Measurements from ENCODE around the gene NT5C2.

DNA sequence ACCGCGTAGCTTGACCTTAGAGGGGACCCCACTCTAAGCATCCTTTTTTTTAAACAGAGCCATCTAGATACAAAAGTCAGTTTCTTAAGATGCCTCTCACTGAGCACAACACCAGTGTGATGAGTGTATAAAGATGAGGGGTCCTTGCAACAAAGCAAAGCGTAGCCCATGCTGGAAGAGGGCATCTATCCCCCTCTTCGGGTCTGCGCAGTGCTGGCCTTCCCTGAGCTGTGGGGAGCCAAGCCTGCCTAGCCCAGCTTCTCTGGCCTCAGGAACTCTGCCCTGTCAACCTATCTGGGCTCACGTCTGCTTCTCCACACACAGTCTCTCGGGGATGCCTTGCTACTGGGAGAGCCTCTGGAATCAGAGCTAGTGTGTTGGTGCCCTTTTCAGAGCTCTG is 114.0 kb downstream of the NT5C2 start:
- TF ChIP-seq, protein P1, sequence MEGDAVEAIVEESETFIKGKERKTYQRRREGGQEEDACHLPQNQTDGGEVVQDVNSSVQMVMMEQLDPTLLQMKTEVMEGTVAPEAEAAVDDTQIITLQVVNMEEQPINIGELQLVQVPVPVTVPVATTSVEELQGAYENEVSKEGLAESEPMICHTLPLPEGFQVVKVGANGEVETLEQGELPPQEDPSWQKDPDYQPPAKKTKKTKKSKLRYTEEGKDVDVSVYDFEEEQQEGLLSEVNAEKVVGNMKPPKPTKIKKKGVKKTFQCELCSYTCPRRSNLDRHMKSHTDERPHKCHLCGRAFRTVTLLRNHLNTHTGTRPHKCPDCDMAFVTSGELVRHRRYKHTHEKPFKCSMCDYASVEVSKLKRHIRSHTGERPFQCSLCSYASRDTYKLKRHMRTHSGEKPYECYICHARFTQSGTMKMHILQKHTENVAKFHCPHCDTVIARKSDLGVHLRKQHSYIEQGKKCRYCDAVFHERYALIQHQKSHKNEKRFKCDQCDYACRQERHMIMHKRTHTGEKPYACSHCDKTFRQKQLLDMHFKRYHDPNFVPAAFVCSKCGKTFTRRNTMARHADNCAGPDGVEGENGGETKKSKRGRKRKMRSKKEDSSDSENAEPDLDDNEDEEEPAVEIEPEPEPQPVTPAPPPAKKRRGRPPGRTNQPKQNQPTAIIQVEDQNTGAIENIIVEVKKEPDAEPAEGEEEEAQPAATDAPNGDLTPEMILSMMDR (IDR thresholded peaks at IDR 0.05), result no peak
- no peak for TF ChIP-seq ZFX (IDR thresholded peaks at IDR 0.05; ENCODE audit: borderline replicate concordance)
